Measurements from ENCODE around the gene FEM1C.

The FEM1C gene

DNA sequence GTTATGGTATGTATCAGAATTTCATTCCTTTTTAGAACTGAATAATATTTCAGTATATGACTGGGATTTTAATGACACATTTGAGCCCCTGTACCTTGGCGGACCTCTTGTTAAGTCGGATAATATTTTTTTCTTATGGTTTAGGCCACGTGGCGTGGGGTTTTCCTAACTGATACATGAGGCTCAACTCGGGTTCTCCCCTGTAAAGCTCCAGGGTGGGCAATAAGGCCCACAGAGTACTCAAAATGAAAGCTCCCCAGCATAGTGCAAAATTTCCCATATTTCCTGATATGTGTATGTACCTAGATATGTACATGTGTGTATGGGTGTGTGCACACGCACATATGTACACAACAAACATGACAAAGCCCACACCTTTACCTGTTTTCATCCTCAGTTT is 33.2 kb upstream of the FEM1C start:
- Histone ChIP-seq H3K9ac (ENCODE audit: low read depth, low read length) (no peak overlapping the region), H3K4me2 (ENCODE audit: low read length) (no peak overlapping the region), H3K4me1 (ENCODE audit: control insufficient read depth, insufficient read depth, low read length) (peaks cover 35% of the 10 kb centered on the region), H3K27me3 (ENCODE audit: control insufficient read depth, insufficient read depth, low read length) (no peaks in the 10 kb centered on the region), H3K9me3 (replicated peaks; ENCODE audit: low read length) (peaks cover 2% of the 10 kb centered on the region), H3K36me3 (ENCODE audit: insufficient read depth, low read length) (peaks cover 34% of the 10 kb centered on the region), H3K4me3 (ENCODE audit: low read length) (no peak overlapping the region)

- H3K36me3 ChIP-seq (ENCODE audit: insufficient read depth, low read length), result peaks cover 34% of the 10 kb centered on the region
- no peak overlapping the region for H3K4me3 ChIP-seq (ENCODE audit: low read length)
- peaks cover 38% of the 10 kb centered on the region for H3K4me1 ChIP-seq (ENCODE audit: control insufficient read depth, insufficient read depth, low read length)
- H3K27me3 ChIP-seq (ENCODE audit: control insufficient read depth, insufficient read depth, low read length), result no peaks in the 10 kb centered on the region
- no peak overlapping the region for H3K9ac ChIP-seq (ENCODE audit: low read depth, low read length)
- no peak overlapping the region for H3K4me2 ChIP-seq (ENCODE audit: low read length)
- peaks cover 2% of the 10 kb centered on the region for H3K9me3 ChIP-seq (replicated peaks; ENCODE audit: low read length)
Measured at GRCh38 chr5:115577329-115577728, 32.8 kb upstream of the FEM1C start.

DNA sequence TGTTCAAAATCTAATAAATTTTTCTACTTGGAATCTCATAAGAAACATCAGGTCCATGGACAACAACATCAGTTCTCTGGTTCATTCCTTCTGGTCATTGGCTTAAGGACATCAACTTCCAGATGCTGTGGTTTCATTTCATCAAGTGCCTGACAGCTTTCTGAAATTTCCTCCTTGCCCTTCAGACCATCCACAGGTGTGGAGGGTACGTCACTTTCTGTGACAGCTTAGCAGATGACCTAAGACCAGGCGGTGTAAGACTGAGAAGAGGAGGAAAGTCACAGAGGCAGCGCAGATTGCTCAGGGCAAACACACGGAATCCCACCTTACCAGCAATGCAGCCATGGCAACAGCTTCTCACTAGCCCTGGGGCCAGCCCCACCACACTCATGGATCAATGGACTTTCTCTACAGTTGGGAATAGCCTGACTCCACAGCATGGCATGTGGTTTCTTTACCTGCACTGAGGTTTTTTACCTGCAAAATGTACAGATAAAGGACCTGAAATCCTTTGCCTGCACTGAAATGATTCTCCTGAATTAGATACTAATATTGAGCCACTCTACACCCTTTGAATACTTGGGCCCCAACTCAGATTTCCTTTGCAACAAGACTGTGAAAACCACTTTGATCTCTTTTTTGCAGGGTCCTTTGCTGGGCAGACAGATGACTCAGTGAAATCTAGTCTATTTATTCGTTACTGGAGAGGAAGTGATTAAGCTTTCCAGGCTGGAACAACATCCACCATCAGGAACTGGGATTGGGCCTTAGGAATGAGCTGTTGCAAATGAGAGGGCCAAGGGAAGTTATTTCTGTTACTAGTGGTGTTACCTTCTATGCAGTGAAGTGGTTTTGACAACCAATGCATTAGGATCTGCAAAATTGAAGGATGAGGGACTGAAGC is 30.8 kb upstream of the FEM1C start:
- Histone ChIP-seq H3K4me1 (ENCODE audit: control insufficient read depth, insufficient read depth, low read length) (peaks cover 38% of the 10 kb centered on the region), H3K36me3 (ENCODE audit: insufficient read depth, low read length) (peaks cover 25% of the 10 kb centered on the region), H3K27me3 (ENCODE audit: control insufficient read depth, insufficient read depth, low read length) (no peaks in the 10 kb centered on the region), H3K4me2 (ENCODE audit: low read length) (peak overlapping the region; percentile 1), H3K9ac (ENCODE audit: low read depth, low read length) (no peak overlapping the region), H3K9me3 (replicated peaks; ENCODE audit: low read length) (peaks cover 2% of the 10 kb centered on the region), H3K4me3 (ENCODE audit: low read length) (no peak overlapping the region)

GRCh38 chr5:115573133-115573532 is 28.6 kb upstream of the FEM1C start:
- peaks cover 11% of the 10 kb centered on the region for H3K36me3 ChIP-seq (ENCODE audit: insufficient read depth, low read length)

DNA sequence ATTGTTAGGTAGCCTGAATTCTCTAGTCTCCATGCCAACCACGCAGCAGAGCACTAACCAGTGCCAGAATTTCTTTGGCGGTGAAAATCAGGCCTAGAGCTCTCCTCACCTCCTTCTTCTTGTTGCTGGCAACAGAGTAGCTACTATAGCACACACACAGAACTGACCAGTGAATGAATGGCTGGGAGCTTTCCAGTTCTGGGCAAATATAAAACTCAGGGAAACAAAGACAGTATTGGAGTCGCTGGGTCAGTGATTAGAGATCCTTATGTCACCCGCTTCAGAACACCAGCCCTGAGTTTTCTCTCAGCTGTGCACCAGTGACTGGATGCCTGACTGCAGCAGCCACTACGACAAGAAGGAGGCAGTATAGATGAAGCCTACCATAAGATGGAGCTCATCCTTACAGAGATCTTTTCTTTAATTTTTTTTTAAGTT is 26.9 kb upstream of the FEM1C start:
- no peaks in the 10 kb centered on the region for H3K9me3 ChIP-seq (replicated peaks; ENCODE audit: low read length)
- H3K4me2 ChIP-seq (ENCODE audit: low read length), result no peak overlapping the region
- peaks cover 30% of the 10 kb centered on the region for H3K4me1 ChIP-seq (ENCODE audit: control insufficient read depth, insufficient read depth, low read length)
- H3K9ac ChIP-seq (ENCODE audit: low read depth, low read length), result no peak overlapping the region
- H3K36me3 ChIP-seq (ENCODE audit: insufficient read depth, low read length), result no peaks in the 10 kb centered on the region
- H3K4me3 ChIP-seq (ENCODE audit: low read length), result no peak overlapping the region
- no peaks in the 10 kb centered on the region for H3K27me3 ChIP-seq (ENCODE audit: control insufficient read depth, insufficient read depth, low read length)

More at GRCh38 chr5:115573133-115573532, 28.6 kb upstream of the FEM1C start:
- Histone ChIP-seq H3K4me1 (ENCODE audit: control insufficient read depth, insufficient read depth, low read length) (peaks cover 38% of the 10 kb centered on the region), H3K4me2 (ENCODE audit: low read length) (no peak overlapping the region), H3K27me3 (ENCODE audit: control insufficient read depth, insufficient read depth, low read length) (no peaks in the 10 kb centered on the region), H3K9ac (ENCODE audit: low read depth, low read length) (no peak overlapping the region), H3K9me3 (replicated peaks; ENCODE audit: low read length) (peaks cover 2% of the 10 kb centered on the region), H3K4me3 (ENCODE audit: low read length) (no peak overlapping the region)

DNA sequence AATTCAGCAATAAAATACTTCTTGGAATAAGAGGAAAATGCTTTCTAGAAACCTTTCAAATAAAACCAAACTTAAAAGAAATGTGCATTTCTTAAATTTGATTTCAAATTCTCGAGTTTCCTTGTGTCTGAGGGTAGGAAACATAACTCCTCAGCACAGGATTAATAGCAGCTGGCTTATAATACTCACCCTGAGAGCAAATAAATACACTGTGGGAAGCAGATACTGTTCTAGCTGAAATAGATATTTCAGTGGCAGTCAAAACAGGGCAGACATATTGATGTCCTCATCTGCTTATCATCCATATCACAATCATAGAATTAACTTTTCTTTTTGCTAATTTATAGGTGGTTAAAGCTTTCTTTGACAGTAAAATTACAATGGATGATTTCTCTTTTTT is 24.1 kb upstream of the FEM1C start:
- H3K4me3 ChIP-seq (ENCODE audit: low read length), result no peak overlapping the region
- H3K36me3 ChIP-seq (ENCODE audit: insufficient read depth, low read length), result no peaks in the 10 kb centered on the region
- H3K27me3 ChIP-seq (ENCODE audit: control insufficient read depth, insufficient read depth, low read length), result no peaks in the 10 kb centered on the region
- no peak overlapping the region for H3K9ac ChIP-seq (ENCODE audit: low read depth, low read length)
- no peak overlapping the region for H3K4me2 ChIP-seq (ENCODE audit: low read length)
- H3K4me1 ChIP-seq (ENCODE audit: control insufficient read depth, insufficient read depth, low read length), result peaks cover 14% of the 10 kb centered on the region
- H3K9me3 ChIP-seq (replicated peaks; ENCODE audit: low read length), result no peaks in the 10 kb centered on the region

DNA sequence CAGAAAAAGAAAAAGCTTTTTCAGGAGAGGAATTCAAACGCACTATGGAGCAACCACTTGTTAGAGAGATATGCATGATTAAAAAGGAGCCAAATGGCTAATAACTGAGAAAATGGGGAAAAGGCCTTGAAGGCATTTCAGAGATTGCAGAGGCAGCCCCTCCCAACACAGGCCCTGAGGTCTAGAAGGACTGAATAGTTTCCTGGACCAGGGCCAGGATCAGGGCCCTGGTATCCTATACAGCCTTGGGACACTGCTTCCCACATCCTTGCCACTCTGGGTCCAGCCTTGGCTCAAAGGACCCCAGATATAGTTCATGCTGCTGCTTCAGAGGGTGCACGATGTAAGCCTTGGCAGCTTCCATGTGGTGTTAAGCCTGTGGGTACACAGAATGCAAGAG is 20.7 kb upstream of the FEM1C start:
- Histone ChIP-seq H3K9me3 (replicated peaks; ENCODE audit: low read length) (no peaks in the 10 kb centered on the region), H3K9ac (ENCODE audit: low read depth, low read length) (no peak overlapping the region), H3K4me3 (ENCODE audit: low read length) (no peak overlapping the region), H3K4me2 (ENCODE audit: low read length) (no peak overlapping the region), H3K27me3 (ENCODE audit: control insufficient read depth, insufficient read depth, low read length) (no peaks in the 10 kb centered on the region), H3K4me1 (ENCODE audit: control insufficient read depth, insufficient read depth, low read length) (peaks cover 1% of the 10 kb centered on the region), H3K36me3 (ENCODE audit: insufficient read depth, low read length) (no peaks in the 10 kb centered on the region)

GRCh38 chr5:115561176-115561575 is 16.6 kb upstream of the FEM1C start:
- Histone ChIP-seq H3K9ac (ENCODE audit: low read depth, low read length) (no peak overlapping the region), H3K4me1 (ENCODE audit: control insufficient read depth, insufficient read depth, low read length) (peaks cover 36% of the 10 kb centered on the region), H3K9me3 (replicated peaks; ENCODE audit: low read length) (no peaks in the 10 kb centered on the region), H3K27me3 (ENCODE audit: control insufficient read depth, insufficient read depth, low read length) (no peaks in the 10 kb centered on the region), H3K4me2 (ENCODE audit: low read length) (no peak overlapping the region), H3K36me3 (ENCODE audit: insufficient read depth, low read length) (no peaks in the 10 kb centered on the region), H3K4me3 (ENCODE audit: low read length) (no peak overlapping the region)

- H3K27me3 ChIP-seq (ENCODE audit: control insufficient read depth, insufficient read depth, low read length), result no peaks in the 10 kb centered on the region
- H3K4me3 ChIP-seq (ENCODE audit: low read length), result no peak overlapping the region
- peaks cover 36% of the 10 kb centered on the region for H3K4me1 ChIP-seq (ENCODE audit: control insufficient read depth, insufficient read depth, low read length)
- peak overlapping the region; percentile 53 for H3K4me2 ChIP-seq (ENCODE audit: low read length)
- H3K9me3 ChIP-seq (replicated peaks; ENCODE audit: low read length), result no peaks in the 10 kb centered on the region
- peak overlapping the region; percentile 51 for H3K9ac ChIP-seq (ENCODE audit: low read depth, low read length)
- H3K36me3 ChIP-seq (ENCODE audit: insufficient read depth, low read length), result no peaks in the 10 kb centered on the region
Measured at GRCh38 chr5:115559524-115559923, 14.9 kb upstream of the FEM1C start.

DNA sequence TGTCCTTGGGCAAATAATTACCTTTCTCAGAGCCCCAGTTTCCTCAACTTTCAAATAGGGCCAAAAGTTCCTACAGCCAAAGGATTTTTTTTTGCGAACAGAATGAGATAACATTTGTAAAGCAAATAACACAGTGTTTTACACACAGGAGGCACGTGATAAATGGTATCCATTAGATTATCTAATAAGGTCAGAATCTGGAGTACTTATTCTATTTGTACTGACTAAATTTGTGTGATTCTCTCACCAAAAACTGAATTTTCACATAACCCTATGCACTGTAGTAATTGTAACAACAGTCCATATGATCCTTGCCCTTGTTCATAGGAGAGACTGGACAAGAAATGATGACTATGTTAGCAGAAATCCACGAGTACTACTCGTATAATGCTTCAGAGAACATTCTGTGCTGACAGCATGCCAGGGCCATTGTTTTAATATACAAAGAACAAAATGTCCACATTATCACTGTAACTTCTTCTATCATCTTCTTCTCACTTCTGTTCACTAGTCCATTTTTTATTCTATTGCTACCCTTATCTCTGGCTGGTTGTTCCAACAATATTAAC is 13.9 kb upstream of the FEM1C start:
- no peaks in the 10 kb centered on the region for H3K36me3 ChIP-seq (ENCODE audit: insufficient read depth, low read length)
- H3K9ac ChIP-seq (ENCODE audit: low read depth, low read length), result peak overlapping the region; percentile 51
- no peak overlapping the region for H3K4me3 ChIP-seq (ENCODE audit: low read length)

GRCh38 chr5:115557667-115558387 is 13.3 kb upstream of the FEM1C start:
- H3K4me2 ChIP-seq (ENCODE audit: low read length), result peak overlapping the region; percentile 53
- H3K4me3 ChIP-seq (ENCODE audit: low read length), result no peak overlapping the region
- no peaks in the 10 kb centered on the region for H3K27me3 ChIP-seq (ENCODE audit: control insufficient read depth, insufficient read depth, low read length)
- H3K9ac ChIP-seq (ENCODE audit: low read depth, low read length), result peak overlapping the region; percentile 61
- no peaks in the 10 kb centered on the region for H3K9me3 ChIP-seq (replicated peaks; ENCODE audit: low read length)
- peaks cover 36% of the 10 kb centered on the region for H3K4me1 ChIP-seq (ENCODE audit: control insufficient read depth, insufficient read depth, low read length)
- H3K36me3 ChIP-seq (ENCODE audit: insufficient read depth, low read length), result no peaks in the 10 kb centered on the region

More for the DNA sequence above, 13.9 kb upstream of the FEM1C start:
- H3K4me1 ChIP-seq (ENCODE audit: control insufficient read depth, insufficient read depth, low read length), result peaks cover 36% of the 10 kb centered on the region
- H3K27me3 ChIP-seq (ENCODE audit: control insufficient read depth, insufficient read depth, low read length), result no peaks in the 10 kb centered on the region
- no peaks in the 10 kb centered on the region for H3K9me3 ChIP-seq (replicated peaks; ENCODE audit: low read length)
- H3K4me2 ChIP-seq (ENCODE audit: low read length), result peak overlapping the region; percentile 53
